Sigmoid colon (tissue), 4 donors: Measurements from ENCODE around the gene CDC42BPA.

Experiments used
- CTCF ChIP-seq, 4 experiments: fragments of 450-650 bp in 3 of 4; fragments of 200-600 bp in 1 of 4; IDR thresholded peaks; one replicate each; pipeline ENCODE4 v1.5.1; 2016 to 2019; ENCODE audit warnings: antibody characterized with exemption in 4 of 4, mild to moderate bottlenecking in 3 of 4, moderate library complexity in 2 of 4
- POLR2A ChIP-seq, 2 donors: fragments of 450-650 bp; IDR thresholded peaks; one replicate each; pipeline ENCODE4 v1.6.1; 2016; ENCODE audit warnings: antibody characterized with exemption in 2 of 2, mild to moderate bottlenecking in 2 of 2, moderate library complexity in 2 of 2
- POLR2AphosphoS5 ChIP-seq, 4 donors: sonication (generic); formaldehyde crosslinking; IDR thresholded peaks; one replicate each; pipeline ENCODE4 v1.6.1; 2017; ENCODE audit warnings: antibody characterized with exemption in 4 of 4

DNA sequence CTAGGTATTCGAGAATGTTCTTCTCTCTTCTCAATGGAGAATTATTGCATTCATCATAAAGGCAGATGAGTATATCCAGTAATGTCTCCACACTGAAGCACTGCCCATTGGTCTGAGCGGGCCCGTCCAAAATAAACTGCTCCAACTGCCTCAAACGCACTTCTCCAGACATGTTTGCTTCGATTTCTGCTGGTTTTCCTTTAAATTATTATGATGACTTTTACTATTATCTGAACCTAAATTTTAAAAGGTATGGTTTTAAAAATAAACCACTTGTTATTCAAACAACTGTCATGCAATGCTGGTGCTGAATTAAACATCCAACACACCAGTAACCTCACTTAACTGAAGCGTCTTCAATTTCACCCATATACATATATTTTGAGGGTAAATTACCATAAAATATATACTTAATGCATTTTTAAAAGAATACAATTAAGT, 1.3 kb downstream of the CDC42BPA start:
- TF ChIP-seq CTCF (IDR thresholded peaks at IDR 0.05) (no peak), POLR2A (IDR thresholded peaks at IDR 0.05) (no peak), POLR2AphosphoS5 (IDR thresholded peaks at IDR 0.05) (no peak)
